Activated CD8-positive, alpha-beta T cell treated with anti-CD3 and anti-CD28 coated beads for 36 hours (primary cell): Measurements from ENCODE around the gene ZAR1. TPM values are rescaled to one million over a fixed set of nuclear protein-coding genes. Genes with fewer than 3 reads are reported as not detected.
A peak's percentile ranks its signal among the peaks of the same experiment; 100 is the strongest.

Experiments
- ATAC-seq: fragments of 200-7000 bp; cut with Tn5 transposase; one replicate; pipeline ENCODE4 v1.10.0; 2021; ENCODE audit warnings: mild to moderate bottlenecking, moderate library complexity
- CTCF ChIA-PET: fragments of 350-600 bp; sonication (Branson Sonifier 250); formaldehyde crosslinking; loops from one replicate; lab custom pipeline; 2021; ENCODE audit warnings: antibody characterized with exemption; lab: Charles Lee
- POLR2A ChIA-PET: fragments of 350-600 bp; sonication (Branson Sonifier 250); formaldehyde crosslinking; loops from one replicate; lab custom pipeline; 2021; ENCODE audit warnings: antibody characterized with exemption; lab: Charles Lee
- DNase-seq: peaks from one replicate; pipeline ENCODE4 v3.0.0-alpha.2; 2020
- H3K27ac Mint-ChIP-seq: one replicate; pipeline ENCODE4 v1.8.0; 2021; ENCODE audit warnings: mild to moderate bottlenecking, mixed read lengths
- H3K27me3 Mint-ChIP-seq: one replicate; pipeline ENCODE4 v1.8.0; 2021; ENCODE audit warnings: mixed read lengths
- H3K36me3 Mint-ChIP-seq: one replicate; pipeline ENCODE4 v1.8.0; 2021; ENCODE audit warnings: low read depth, mixed read lengths
- H3K4me1 Mint-ChIP-seq: one replicate; pipeline ENCODE4 v1.8.0; 2021; ENCODE audit warnings: low read depth, mixed read lengths
- H3K4me3 Mint-ChIP-seq: one replicate; pipeline ENCODE4 v1.8.0; 2021; ENCODE audit warnings: mild to moderate bottlenecking, moderate library complexity, mixed read lengths
- H3K9me3 Mint-ChIP-seq: one replicate; pipeline ENCODE4 v1.8.0; 2021; ENCODE audit warnings: mixed read lengths
- CTCF ChIP-seq: fragments of 200-600 bp; IDR thresholded peaks from one replicate; pipeline ENCODE4 v1.8.0; 2022; ENCODE audit warnings: antibody characterized with exemption, mild to moderate bottlenecking
- intact Hi-C: fragments of 100-400 bp; cut with micrococcal nuclease; formaldehyde crosslinking; loops from one replicate; pipeline ENCODE4 v1.10.0; 2022
- total RNA-seq, 2 experiments: library from RNA; stranded (reverse); gene quantifications; one replicate each; pipeline ENCODE4 v1.2.3, GENCODE V29; 2021

ZAR1 gene
- total RNA-seq, 2 experiments from 2014 or later = not detected

GRCh38 chr4:48475770-48476169, 14.3 kb upstream of the ZAR1 start:
- Mint-ChIP-seq H3K4me1 (no peaks in the 10 kb centered on the region), H3K27me3 (peaks cover 12% of the 10 kb centered on the region), H3K9me3 (no peaks in the 10 kb centered on the region), H3K36me3 (no peaks in the 10 kb centered on the region), H3K4me3 (no peak overlapping the region), H3K27ac (no peak overlapping the region)
- ChIA-PET CTCF (interaction anchor here (1.2 to 1.8 kb wide), 6 partner anchors 8 to 469 kb away, joined by 3 to 6 read pairs (median 4); no protein-coding TSS in a partner anchor), POLR2A (no interaction called here)
- no peak for ATAC-seq
- TF ChIP-seq CTCF = no peak
- no peak for DNase-seq
- intact Hi-C loops = no loop called here

- H3K9me3 Mint-ChIP-seq = no peaks in the 10 kb centered on the region
- H3K4me3 Mint-ChIP-seq = no peak overlapping the region
- intact Hi-C loops = no loop called here
- ChIA-PET POLR2A (no interaction called here), CTCF (no interaction called here)
- peaks cover 34% of the 10 kb centered on the region for H3K27me3 Mint-ChIP-seq
- no peak overlapping the region for H3K27ac Mint-ChIP-seq
- no peaks in the 10 kb centered on the region for H3K36me3 Mint-ChIP-seq
- ATAC-seq = no peak
- no peak for DNase-seq
- peaks cover 2% of the 10 kb centered on the region for H3K4me1 Mint-ChIP-seq
- no peak for TF ChIP-seq CTCF
Measured at GRCh38 chr4:48478273-48478672, 11.8 kb upstream of the ZAR1 start.

GRCh38 chr4:48481581-48481980, 8.5 kb upstream of the ZAR1 start:
- POLR2A ChIA-PET = no interaction called here
- H3K4me1 Mint-ChIP-seq = peaks cover 9% of the 10 kb centered on the region

GRCh38 chr4:48483006-48483776, 6.9 kb upstream of the ZAR1 start, which contains the start of gene SLC10A4:
Gene SLC10A4, plus strand, starts transcription at chr4:48483343. Its CDS starts 219 bp downstream, at chr4:48483562.
- no peaks in the 10 kb centered on the region for H3K36me3 Mint-ChIP-seq
- ChIA-PET POLR2A (interaction anchor here (1.3 kb wide), 1 partner anchor 12 kb away, joined by 3 read pairs; no protein-coding TSS in a partner anchor), CTCF (interaction anchor here (1.4 kb wide), 1 partner anchor 10 kb away, joined by 3 read pairs; no protein-coding TSS in a partner anchor)
- no peak for TF ChIP-seq CTCF
- no peak within 1 kb of the TSS for H3K27ac Mint-ChIP-seq
- intact Hi-C loops = no loop called here
- ATAC-seq (peak; percentile 57), DNase-seq (no peak)
- H3K4me1 Mint-ChIP-seq = peaks cover 9% of the 10 kb centered on the region
- H3K9me3 Mint-ChIP-seq = no peaks in the 10 kb centered on the region
- peaks cover 58% of the 10 kb centered on the region for H3K27me3 Mint-ChIP-seq
- H3K4me3 Mint-ChIP-seq = peak within 1 kb of the TSS; percentile 55

More at GRCh38 chr4:48481581-48481980, 8.5 kb upstream of the ZAR1 start:
- ATAC-seq (no peak), DNase-seq (no peak)
- no peak for TF ChIP-seq CTCF
- intact Hi-C loops = no loop called here
- Mint-ChIP-seq H3K27ac (no peak overlapping the region), H3K4me3 (no peak overlapping the region), H3K9me3 (no peaks in the 10 kb centered on the region), H3K27me3 (peaks cover 51% of the 10 kb centered on the region), H3K36me3 (no peaks in the 10 kb centered on the region)
- CTCF ChIA-PET = interaction anchor here (1.1 kb wide), 1 partner anchor 64 kb away, joined by 3 read pairs; no protein-coding TSS in a partner anchor
